ENCODE data around the gene IL3. TPM values are rescaled to one million over a fixed set of nuclear protein-coding genes. Genes with fewer than 3 reads are reported as not detected.
A peak's percentile ranks its signal among the peaks of the same experiment; 100 is the strongest.

The IL3 gene, protein sequence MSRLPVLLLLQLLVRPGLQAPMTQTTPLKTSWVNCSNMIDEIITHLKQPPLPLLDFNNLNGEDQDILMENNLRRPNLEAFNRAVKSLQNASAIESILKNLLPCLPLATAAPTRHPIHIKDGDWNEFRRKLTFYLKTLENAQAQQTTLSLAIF
- polyA plus RNA-seq (ENCODE audit: insufficient read length in 3 of 3) = not detected
- long read RNA-seq, donor 1 = 0 reads
- long read RNA-seq, donor 2 = 0 reads
- long read RNA-seq, donor 3 = 0 reads
- long read RNA-seq, donor 4 = 0 reads
- long read RNA-seq, donor 5 = 0 reads
- long read RNA-seq, donor 6 = 0 reads
- long read RNA-seq, donor 7 = 0 reads
- long read RNA-seq, donor 8 = 0 reads
- long read RNA-seq, donor 9 = 0 reads
- long read RNA-seq, donor 10 = 0 reads
- long read RNA-seq, donor 11 = 0 reads
- long read RNA-seq, donor 12 = 0 reads
- long read RNA-seq, donor 13 = 0 reads
- long read RNA-seq, donor 14 = 0 reads
- long read RNA-seq, donor 15 = 0 reads
- long read RNA-seq, donor 16 = 0 reads

- DNase-seq = no peak
Observed at GRCh38 chr5:132060501-132061161, at the start of gene IL3. Gene IL3, plus strand, starts transcription at chr5:132060655. Its CDS starts 52 bp downstream, at chr5:132060707.

GRCh38 chr5:132010989-132011621, 49.4 kb upstream of the IL3 start:
- DNase-seq = no peak

DNA sequence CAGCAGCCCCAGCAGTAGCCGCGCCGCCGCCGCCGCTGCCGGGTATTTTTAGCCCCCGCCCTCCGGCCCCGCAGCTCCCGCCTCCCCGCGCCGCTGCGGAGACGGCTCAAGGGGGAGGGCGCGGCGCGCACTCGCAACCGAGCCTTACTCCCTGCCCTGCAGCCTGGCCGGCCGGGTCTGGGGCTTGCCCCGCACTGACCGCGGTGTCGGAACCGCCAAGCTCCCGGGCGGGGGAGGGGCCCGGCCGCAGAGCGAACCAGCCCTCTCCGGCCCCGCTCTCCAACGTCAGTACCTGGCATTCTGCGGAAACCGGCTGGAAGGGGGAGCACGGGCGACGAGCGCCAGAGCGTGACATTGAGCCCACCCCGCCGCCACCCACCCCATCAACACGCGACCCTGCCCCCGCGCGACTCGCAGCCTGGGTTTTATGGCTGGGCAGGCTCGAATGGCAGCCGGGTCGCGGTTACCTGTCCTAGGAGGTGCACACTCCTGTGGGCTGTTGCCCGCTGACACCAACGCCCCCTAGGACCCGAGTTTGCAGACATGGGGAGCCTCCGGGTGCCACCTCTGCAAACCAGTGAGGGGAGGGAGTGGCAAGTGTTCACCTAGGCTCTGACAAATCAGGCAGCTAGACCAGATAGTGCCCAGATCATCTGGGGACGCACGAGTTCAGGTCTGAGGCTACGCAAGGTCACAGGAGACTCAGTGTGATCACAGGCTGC, 48.7 kb upstream of the IL3 start, which contains the start of gene ACSL6:
Gene ACSL6 (minus strand): TSS at position 37 of the 722 bp plus-strand sequence. CDS start 105 bp downstream, outside the sequence.
- DNase-seq = peak; percentile 5

DNA sequence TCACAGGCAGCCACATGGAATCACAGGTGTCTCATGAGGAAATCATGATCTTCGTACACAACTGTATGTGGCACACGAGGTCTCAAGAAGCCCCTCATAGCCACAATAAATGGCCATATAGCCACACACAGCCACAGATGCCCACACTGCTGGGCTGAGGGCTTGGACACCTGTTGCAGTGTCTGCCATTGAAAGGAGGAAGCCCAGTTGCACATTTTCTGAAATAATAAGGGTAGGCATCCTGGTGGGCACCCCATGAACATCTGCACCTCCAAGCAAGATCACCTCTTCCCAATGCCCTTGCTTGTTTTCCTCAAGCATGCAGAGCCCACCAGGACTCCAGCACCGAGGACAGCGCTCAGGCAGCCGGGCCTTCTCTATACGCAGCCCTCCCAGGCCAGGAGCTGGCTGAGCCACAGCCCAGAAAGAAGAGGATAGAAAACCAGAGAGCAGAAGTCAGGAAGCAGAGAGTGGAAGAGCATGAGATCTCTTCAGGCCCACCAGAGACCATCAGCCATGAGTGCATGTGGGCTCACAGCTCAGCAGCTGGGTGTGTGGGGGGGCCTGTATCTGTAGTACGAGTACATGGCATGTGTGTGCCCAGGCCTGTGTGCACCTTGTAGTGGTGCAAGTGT, 48.0 kb upstream of the IL3 start:
- peak; percentile 84 for DNase-seq

GRCh38 chr5:132013006-132013689, 47.3 kb upstream of the IL3 start:
- DNase-seq = no peak

DNA sequence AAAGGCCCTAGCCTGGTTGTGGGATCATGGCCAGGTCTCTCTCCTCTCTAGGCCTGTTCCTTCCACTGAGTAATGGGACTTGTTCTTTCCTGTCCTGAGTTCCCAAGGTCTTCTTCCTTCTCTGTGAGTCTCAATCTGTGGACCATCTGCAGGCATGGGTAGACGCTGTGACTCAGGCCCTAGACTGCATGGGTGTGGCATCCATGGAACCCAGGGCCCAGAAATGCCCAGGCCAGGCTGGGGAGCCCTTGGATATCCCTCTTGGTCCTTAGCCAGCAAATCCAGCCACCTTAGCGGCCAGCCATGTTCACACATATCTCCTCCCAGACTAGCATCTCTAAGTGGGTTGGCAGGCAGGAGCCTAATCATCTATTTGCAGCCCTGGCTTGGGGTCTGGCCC, 46.7 kb upstream of the IL3 start:
- DNase-seq = no peak

- DNase-seq = no peak
Observed at GRCh38 chr5:132016721-132017250, 43.7 kb upstream of the IL3 start.

GRCh38 chr5:132017316-132017715, 43.1 kb upstream of the IL3 start:
- DNase-seq = no peak

- no peak for DNase-seq
Observed at GRCh38 chr5:132017738-132018625, 42.5 kb upstream of the IL3 start.

- DNase-seq = no peak
Observed at GRCh38 chr5:132019337-132019736, 41.1 kb upstream of the IL3 start.

DNA sequence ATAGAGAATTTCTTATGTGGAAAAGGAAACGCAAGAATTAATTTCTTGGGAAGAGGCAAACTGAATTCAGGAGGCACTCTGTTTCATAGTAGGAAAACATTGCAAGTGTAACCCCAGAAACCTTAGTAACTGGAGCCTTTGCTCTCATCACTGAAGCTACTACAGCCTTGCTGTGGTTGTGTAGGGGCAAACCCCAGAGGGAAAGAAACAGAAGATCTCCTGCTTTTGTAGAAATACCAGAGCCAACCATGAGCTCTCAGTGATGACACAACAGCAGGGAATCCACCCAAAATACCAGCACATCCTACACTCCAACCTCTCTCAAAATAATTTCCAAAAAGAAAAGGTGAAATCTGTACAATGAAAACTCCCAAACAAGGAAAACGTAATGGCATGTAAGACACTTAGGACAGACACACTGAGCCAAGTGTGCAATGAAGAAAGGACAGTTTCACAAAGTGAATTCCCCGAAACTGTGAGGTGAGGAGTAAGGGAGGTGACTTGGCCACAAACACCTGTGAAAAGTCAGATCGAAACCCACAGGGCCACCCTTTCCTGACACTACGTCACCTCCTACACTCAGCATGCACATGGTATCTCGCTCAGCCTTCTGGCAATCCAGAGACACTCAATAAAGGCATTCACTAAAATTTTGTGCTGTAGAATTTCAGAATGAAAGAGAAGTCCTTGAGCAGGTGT, 40.4 kb upstream of the IL3 start:
- DNase-seq = no peak

- no peak for DNase-seq
Observed at GRCh38 chr5:132020568-132021339, 39.7 kb upstream of the IL3 start.

DNA sequence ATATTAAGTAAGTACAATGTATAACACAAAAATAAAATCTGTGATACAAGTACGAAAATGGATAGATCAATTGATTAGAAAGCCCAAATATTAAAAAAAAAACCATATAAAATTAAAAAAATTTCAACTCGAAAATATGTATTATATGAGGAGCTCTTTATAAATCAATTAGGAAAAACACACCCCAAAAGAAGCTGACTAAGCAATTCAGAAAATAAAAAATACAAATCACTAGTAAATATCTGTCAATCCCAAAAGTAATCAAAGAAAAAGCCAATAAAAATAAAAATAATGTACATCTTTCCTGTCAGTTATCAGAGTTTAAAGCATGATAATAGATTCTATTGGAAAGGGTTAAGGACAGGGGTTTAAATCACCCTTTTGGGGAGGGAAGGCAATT, 38.8 kb upstream of the IL3 start:
- no peak for DNase-seq

- no peak for DNase-seq
Observed at GRCh38 chr5:132022737-132023136, 37.7 kb upstream of the IL3 start.

- DNase-seq = no peak
Observed at GRCh38 chr5:132023258-132024116, 37.0 kb upstream of the IL3 start.

- DNase-seq = no peak
Observed at GRCh38 chr5:132024117-132024435, 36.4 kb upstream of the IL3 start.

GRCh38 chr5:132024789-132025402, 35.6 kb upstream of the IL3 start:
- no peak for DNase-seq
